ENCODE data around the gene FSHR.

The FSHR gene

GRCh38 chr2:49111006-49111405 is 43.3 kb downstream of the FSHR start:
- no peak overlapping the region for H3K27ac ChIP-seq (replicated peaks)
- H3K4me3 ChIP-seq (replicated peaks; ENCODE audit: insufficient read depth, low read length) = no peak overlapping the region
- no peaks in the 10 kb centered on the region for H3K27me3 ChIP-seq (ENCODE audit: insufficient read depth, poor library complexity, severe bottlenecking)
- TF ChIP-seq GABPA (IDR thresholded peaks at IDR 0.05; ENCODE audit: low read depth) = no peak
- no peak for TF ChIP-seq CTCF (IDR thresholded peaks at IDR 0.05; ENCODE audit: insufficient read depth, low read length)
- TF ChIP-seq POLR2AphosphoS5 (IDR thresholded peaks at IDR 0.05; ENCODE audit: low read depth) = no peak
- no peak for TF ChIP-seq REST (IDR thresholded peaks at IDR 0.05; ENCODE audit: insufficient replicate concordance, low read depth)
- no peak for TF ChIP-seq SPI1 (IDR thresholded peaks at IDR 0.05; ENCODE audit: borderline replicate concordance, low read depth)
- DNase-seq (ENCODE audit: low read depth in 1 of 2, low spot score in 1 of 2) = no peak

- no peak for DNase-seq (ENCODE audit: low read depth in 1 of 2, low spot score in 1 of 2)
- no peak overlapping the region for H3K4me3 ChIP-seq (replicated peaks; ENCODE audit: insufficient read depth, low read length)
- H3K27me3 ChIP-seq (ENCODE audit: insufficient read depth, poor library complexity, severe bottlenecking) = no peaks in the 10 kb centered on the region
- H3K27ac ChIP-seq (replicated peaks) = no peak overlapping the region
- TF ChIP-seq SPI1 (IDR thresholded peaks at IDR 0.05; ENCODE audit: borderline replicate concordance, low read depth) (no peak), REST (IDR thresholded peaks at IDR 0.05; ENCODE audit: insufficient replicate concordance, low read depth) (no peak), POLR2AphosphoS5 (IDR thresholded peaks at IDR 0.05; ENCODE audit: low read depth) (no peak), CTCF (IDR thresholded peaks at IDR 0.05; ENCODE audit: insufficient read depth, low read length) (no peak), GABPA (IDR thresholded peaks at IDR 0.05; ENCODE audit: low read depth) (no peak)
These were observed 43.7 kb downstream of the FSHR start for GRCh38 chr2:49110571-49110970.

- Histone ChIP-seq H3K4me3 (replicated peaks; ENCODE audit: insufficient read depth, low read length) (no peak overlapping the region), H3K27ac (replicated peaks) (no peak overlapping the region), H3K27me3 (ENCODE audit: insufficient read depth, poor library complexity, severe bottlenecking) (no peaks in the 10 kb centered on the region)
- TF ChIP-seq SPI1 (IDR thresholded peaks at IDR 0.05; ENCODE audit: borderline replicate concordance, low read depth) (no peak), CTCF (IDR thresholded peaks at IDR 0.05; ENCODE audit: insufficient read depth, low read length) (no peak), REST (IDR thresholded peaks at IDR 0.05; ENCODE audit: insufficient replicate concordance, low read depth) (no peak), GABPA (IDR thresholded peaks at IDR 0.05; ENCODE audit: low read depth) (no peak), POLR2AphosphoS5 (IDR thresholded peaks at IDR 0.05; ENCODE audit: low read depth) (no peak)
- DNase-seq (ENCODE audit: low read depth in 1 of 2, low spot score in 1 of 2) = no peak
These were observed 45.5 kb downstream of the FSHR start for GRCh38 chr2:49108851-49109250.

Data from HL-60 (cell line).